GM12875 (cell line): Measurements from ENCODE around the gene PHF21B.
"Not testable (repeated sequence)": the region's sequence is repeated elsewhere in the genome, so short reads cannot be mapped to it uniquely, and the experiment has no call there.

Experiments used
- H3K4me3 ChIP-seq: one replicate; pipeline ENCODE4 v1.5.1; 2011; ENCODE audit warnings: low read depth, low read length, control low read depth
- TF ChIP-seq, protein P1 (sequence below): IDR thresholded peaks from 2 replicates; pipeline ENCODE4 v1.5.1; 2011; ENCODE audit warnings: low read depth, mild to moderate bottlenecking, control low read depth, inconsistent platforms, low read length, moderate library complexity, borderline replicate concordance; ENCODE audit not compliant: insufficient read depth

The PHF21B gene

GRCh38 chr22:45009606-45010531, at the start of gene PHF21B:
TSS of gene PHF21B (minus strand) at chr22:45010005. CDS start at chr22:45009549, 456 bp downstream.
- H3K4me3 ChIP-seq = peak within 1 kb of the TSS; percentile 62
- TF ChIP-seq, protein P1, sequence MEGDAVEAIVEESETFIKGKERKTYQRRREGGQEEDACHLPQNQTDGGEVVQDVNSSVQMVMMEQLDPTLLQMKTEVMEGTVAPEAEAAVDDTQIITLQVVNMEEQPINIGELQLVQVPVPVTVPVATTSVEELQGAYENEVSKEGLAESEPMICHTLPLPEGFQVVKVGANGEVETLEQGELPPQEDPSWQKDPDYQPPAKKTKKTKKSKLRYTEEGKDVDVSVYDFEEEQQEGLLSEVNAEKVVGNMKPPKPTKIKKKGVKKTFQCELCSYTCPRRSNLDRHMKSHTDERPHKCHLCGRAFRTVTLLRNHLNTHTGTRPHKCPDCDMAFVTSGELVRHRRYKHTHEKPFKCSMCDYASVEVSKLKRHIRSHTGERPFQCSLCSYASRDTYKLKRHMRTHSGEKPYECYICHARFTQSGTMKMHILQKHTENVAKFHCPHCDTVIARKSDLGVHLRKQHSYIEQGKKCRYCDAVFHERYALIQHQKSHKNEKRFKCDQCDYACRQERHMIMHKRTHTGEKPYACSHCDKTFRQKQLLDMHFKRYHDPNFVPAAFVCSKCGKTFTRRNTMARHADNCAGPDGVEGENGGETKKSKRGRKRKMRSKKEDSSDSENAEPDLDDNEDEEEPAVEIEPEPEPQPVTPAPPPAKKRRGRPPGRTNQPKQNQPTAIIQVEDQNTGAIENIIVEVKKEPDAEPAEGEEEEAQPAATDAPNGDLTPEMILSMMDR = no peak

DNA sequence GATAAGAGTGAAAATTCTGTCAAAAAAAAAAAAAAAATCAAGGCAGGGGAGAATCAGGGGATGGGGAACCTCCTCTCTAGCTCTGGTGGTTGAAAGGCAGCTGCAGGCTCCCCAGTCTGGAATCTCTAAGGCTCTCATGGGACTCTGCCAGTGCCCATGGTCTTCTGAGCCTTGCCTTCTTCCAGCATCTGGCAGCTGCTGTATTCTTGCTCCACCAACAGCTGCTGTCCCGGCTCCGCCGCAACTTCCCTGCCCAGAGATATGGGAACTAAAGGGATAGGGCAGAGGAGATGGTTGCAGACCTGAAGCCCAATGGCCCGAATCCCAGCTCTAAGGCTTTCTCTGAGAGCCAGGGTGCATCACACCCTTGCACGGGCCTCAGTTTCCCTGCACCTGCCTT, 49.5 kb upstream of the PHF21B start:
- H3K4me3 ChIP-seq = no peak overlapping the region
- TF ChIP-seq, protein P1 = no peak

DNA sequence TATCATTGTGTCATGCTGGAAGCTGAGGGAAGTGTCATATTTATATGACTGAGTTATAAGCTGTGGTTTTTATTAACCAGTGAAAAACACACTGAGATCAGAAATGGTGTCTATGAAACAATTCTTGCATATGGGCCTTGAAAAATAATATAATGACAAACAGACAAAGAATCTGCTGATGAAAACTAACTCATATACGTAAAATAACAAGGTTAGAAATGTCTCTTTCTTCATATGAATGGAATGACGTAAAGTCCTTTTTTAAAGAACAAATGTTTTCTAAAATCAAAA, 48.8 kb upstream of the PHF21B start:
- no peak overlapping the region for H3K4me3 ChIP-seq
- TF ChIP-seq, protein P1 = no peak

- no peak overlapping the region for H3K4me3 ChIP-seq
- TF ChIP-seq, protein P1 = no peak
These were observed 46.1 kb upstream of the PHF21B start for GRCh38 chr22:45055936-45056335.

DNA sequence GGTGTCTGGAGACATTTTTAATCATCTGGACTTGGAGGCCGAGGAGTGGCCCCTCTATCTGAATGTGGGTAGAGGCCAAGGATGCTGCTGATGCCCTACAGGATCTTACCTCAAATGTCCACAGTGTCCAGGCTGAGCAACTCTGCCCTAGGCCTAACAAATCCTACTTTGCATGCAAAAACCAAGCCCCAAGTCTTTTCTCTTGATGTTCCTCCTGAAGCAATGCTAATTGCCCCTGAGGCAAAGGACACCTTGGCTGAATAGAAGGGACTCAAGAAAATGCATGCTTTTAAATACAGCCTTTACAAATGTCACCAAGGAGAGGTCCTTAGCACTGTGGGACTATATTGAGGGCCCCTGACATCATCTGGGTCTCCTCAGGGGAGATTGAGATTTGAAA, 43.8 kb upstream of the PHF21B start:
- TF ChIP-seq, protein P1 = no peak
- H3K4me3 ChIP-seq = no peak overlapping the region

- H3K4me3 ChIP-seq = no peak overlapping the region
- TF ChIP-seq, protein P1 = no peak
These were observed 43.3 kb upstream of the PHF21B start for GRCh38 chr22:45053094-45053493.

- H3K4me3 ChIP-seq = not testable (repeated sequence)
These were observed 42.9 kb upstream of the PHF21B start for GRCh38 chr22:45052665-45053064.

GRCh38 chr22:45051946-45052345, 42.1 kb upstream of the PHF21B start:
- no peak overlapping the region for H3K4me3 ChIP-seq
- TF ChIP-seq, protein P1 = no peak
